ENCODE measurements around the gene MIR17HG.
A peak's percentile ranks its signal among the peaks of the same experiment; 100 is the strongest.

GRCh38 chr13:91347996-91348905, 764 bp downstream of the MIR17HG start:
- TF ChIP-seq CTCF (IDR thresholded peaks at IDR 0.05) (peak in 1 of 6 experiments; percentile 15), POLR2A (IDR thresholded peaks at IDR 0.05) (no peak)

Measured in thyroid gland (tissue), 4 donors.